ENCODE results near the gene USP20.
A peak's percentile ranks its signal among the peaks of the same experiment; 100 is the strongest.

USP20 gene

DNA sequence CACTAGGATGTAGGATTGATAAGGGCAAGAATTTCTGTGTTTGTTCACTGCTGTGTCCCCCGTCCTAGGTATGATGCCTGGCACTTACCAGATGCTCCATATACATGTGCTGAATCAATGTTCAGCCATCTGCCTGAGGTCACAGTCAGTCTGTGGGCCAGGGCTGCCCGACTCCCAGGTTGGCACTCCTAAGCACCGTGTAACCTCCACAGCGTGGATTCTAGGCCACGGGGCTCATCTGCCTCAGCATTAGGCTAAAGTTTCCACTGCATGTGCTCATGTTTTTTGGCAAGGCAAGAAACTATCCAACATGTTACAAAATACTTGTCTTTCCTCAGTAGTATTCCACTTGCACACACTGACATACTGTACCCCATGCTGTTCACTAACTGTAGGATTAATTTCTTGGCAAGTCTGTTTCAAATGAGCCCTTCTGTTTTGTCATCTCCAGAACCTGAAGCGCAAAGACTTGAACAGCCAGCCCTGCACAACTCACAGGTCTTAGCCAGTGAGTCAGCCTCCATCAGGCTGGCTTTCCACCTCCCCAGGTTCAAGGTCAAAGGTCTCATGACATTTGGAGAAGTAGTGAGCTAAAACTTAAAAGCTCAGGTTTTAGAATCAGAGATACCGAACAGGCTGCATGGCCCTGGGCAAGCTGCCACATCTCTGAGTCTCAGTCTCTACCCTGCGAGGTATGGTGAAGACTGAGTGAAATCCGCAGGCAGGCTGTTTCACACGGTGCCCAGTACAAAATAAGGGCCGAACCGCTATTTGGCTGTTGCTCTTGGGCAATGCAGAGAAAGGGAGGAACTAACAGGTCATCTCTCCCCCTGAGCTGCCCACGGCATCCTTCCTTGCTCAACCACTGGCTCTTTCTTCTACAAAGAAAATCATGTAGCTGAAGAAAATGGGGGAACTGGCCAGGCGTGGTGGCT, 18.5 kb upstream of the USP20 start:
- CTCF ChIA-PET = interaction anchor here (0.6 to 1.6 kb wide), 4 partner anchors 18 to 542 kb away, joined by 3 to 4 read pairs (median 3); no protein-coding TSS in a partner anchor
- POLR2A ChIA-PET = interaction anchor here (1.2 kb wide), 1 partner anchor 13 kb away, joined by 5 read pairs; no protein-coding TSS in a partner anchor
- Histone ChIP-seq H3K36me3 (ENCODE audit: control insufficient read depth in 2 of 2, insufficient read depth in 1 of 2, low read length in 2 of 2) (peaks cover 36 to 89% of the 10 kb centered on the region in 2 experiments), H3K4me3 (ENCODE audit: low read depth, low read length) (no peak overlapping the region), H3K4me1 (ENCODE audit: control insufficient read depth, insufficient read depth, low read length) (no peaks in the 10 kb centered on the region), H3K9me3 (ENCODE audit: control insufficient read depth, insufficient read depth, low read depth, low read length) (no peaks in the 10 kb centered on the region), H3K27ac (ENCODE audit: extremely low read depth, low read depth, low read length) (no peak overlapping the region)
- TF ChIP-seq ZNF18 (tag by site-specific recombination; IDR thresholded peaks at IDR 0.05) (no peak), ZNF324 (tag by site-specific recombination; IDR thresholded peaks at IDR 0.05) (no peak), ZSCAN4 (tag by site-specific recombination; IDR thresholded peaks at IDR 0.05) (peak; percentile 65), ZNF146 (tag by site-specific recombination; IDR thresholded peaks at IDR 0.05) (peak; percentile 63; the same call in 1 of the 2 replicates)

DNA sequence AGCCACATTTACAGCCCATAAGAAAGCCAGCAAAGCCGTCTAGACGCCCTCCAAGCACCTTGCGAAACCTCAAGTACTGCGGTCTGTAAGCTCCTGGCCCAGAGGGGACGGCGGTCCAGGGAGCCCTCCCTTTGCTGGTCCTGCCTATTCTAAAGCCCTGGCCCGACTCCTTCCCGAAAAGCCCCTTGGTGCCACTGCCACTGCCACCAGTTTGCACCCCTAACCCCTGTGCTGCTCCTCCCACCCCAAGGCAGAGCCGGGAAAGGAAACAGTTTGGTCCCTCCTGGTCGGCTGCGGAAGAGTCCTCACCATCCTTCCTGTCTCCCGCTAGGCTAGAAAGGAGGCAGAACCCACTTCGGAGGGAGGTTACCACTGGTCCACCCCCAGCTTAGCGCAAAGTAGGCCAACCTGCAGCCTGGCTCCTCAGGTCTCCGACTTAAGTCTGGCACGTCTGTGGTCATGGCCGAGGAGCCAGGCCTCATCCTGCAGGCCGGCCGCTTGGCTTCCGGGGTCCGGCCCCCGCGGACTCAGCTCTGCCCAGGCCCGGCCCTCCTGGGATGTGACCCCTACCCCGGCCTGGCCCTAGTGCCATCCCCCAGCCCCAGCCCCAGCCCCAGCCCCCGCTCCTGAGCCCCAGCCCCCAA, 12.2 kb upstream of the USP20 start:
- Histone ChIP-seq H3K27ac (ENCODE audit: extremely low read depth, low read depth, low read length) (peak overlapping the region; percentile 49; the same call in 1 of the 2 replicates), H3K4me3 (ENCODE audit: low read depth, low read length) (peak overlapping the region; percentile 98), H3K36me3 (ENCODE audit: control insufficient read depth in 2 of 2, insufficient read depth in 1 of 2, low read length in 2 of 2) (peaks cover 34 to 50% of the 10 kb centered on the region in 2 experiments), H3K9me3 (ENCODE audit: control insufficient read depth, insufficient read depth, low read depth, low read length) (no peaks in the 10 kb centered on the region), H3K4me1 (ENCODE audit: control insufficient read depth, insufficient read depth, low read length) (no peaks in the 10 kb centered on the region)
- CTCF ChIA-PET = no interaction called here
- POLR2A ChIA-PET = interaction anchor here (1.0 to 6.5 kb wide), 4 partner anchors 10 to 870 kb away, joined by 3 to 36 read pairs (median 11); partner anchors contain the start of genes C9orf78, EXOSC2 and USP20
- no peak for TF ChIP-seq ZNF2 (tag by site-specific recombination; IDR thresholded peaks at IDR 0.05)
- no peak for TF ChIP-seq TSHZ1 (tag by site-specific recombination; IDR thresholded peaks at IDR 0.05; ENCODE audit: borderline replicate concordance)
- TF ChIP-seq ZNF184 (tag by site-specific recombination; IDR thresholded peaks at IDR 0.05) = no peak
- no peak for TF ChIP-seq ZNF514 (tag by site-specific recombination; IDR thresholded peaks at IDR 0.05)
- no peak; the same call in 1 of the 2 replicates for TF ChIP-seq ZBTB17 (tag by site-specific recombination; IDR thresholded peaks at IDR 0.05)
- peak; percentile 73 for TF ChIP-seq GLIS1 (tag by site-specific recombination; IDR thresholded peaks at IDR 0.05)
- no peak; the same call in 1 of the 2 replicates for TF ChIP-seq ZBTB11 (tag by site-specific recombination; conservative IDR thresholded peaks at IDR 0.05; ENCODE audit: low read depth)
- peak; percentile 49; the same call in 1 of the 2 replicates for TF ChIP-seq SP3 (tag by site-specific recombination; IDR thresholded peaks at IDR 0.05)
- TF ChIP-seq KLF10 (tag by site-specific recombination; IDR thresholded peaks at IDR 0.05) = no peak
- TF ChIP-seq, protein P1, sequence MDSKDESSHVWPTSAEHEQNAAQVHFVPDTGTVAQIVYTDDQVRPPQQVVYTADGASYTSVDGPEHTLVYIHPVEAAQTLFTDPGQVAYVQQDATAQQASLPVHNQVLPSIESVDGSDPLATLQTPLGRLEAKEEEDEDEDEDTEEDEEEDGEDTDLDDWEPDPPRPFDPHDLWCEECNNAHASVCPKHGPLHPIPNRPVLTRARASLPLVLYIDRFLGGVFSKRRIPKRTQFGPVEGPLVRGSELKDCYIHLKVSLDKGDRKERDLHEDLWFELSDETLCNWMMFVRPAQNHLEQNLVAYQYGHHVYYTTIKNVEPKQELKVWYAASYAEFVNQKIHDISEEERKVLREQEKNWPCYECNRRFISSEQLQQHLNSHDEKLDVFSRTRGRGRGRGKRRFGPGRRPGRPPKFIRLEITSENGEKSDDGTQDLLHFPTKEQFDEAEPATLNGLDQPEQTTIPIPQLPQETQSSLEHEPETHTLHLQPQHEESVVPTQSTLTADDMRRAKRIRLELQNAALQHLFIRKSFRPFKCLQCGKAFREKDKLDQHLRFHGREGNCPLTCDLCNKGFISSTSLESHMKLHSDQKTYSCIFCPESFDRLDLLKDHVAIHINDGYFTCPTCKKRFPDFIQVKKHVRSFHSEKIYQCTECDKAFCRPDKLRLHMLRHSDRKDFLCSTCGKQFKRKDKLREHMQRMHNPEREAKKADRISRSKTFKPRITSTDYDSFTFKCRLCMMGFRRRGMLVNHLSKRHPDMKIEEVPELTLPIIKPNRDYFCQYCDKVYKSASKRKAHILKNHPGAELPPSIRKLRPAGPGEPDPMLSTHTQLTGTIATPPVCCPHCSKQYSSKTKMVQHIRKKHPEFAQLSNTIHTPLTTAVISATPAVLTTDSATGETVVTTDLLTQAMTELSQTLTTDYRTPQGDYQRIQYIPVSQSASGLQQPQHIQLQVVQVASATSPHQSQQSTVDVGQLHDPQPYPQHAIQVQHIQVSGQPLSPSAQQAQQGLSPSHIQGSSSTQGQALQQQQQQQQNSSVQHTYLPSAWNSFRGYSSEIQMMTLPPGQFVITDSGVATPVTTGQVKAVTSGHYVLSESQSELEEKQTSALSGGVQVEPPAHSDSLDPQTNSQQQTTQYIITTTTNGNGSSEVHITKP (tag by site-specific recombination; IDR thresholded peaks at IDR 0.05) = peak; percentile 96
- no peak for TF ChIP-seq TRIM28 (IDR thresholded peaks at IDR 0.05; ENCODE audit: borderline replicate concordance, low read length)
- TF ChIP-seq ZNF830 (tag by site-specific recombination; IDR thresholded peaks at IDR 0.05; ENCODE audit: low read depth) = no peak

Measured in HEK293 (cell line).